ENCODE results near the gene MUCL3.

The MUCL3 gene

DNA sequence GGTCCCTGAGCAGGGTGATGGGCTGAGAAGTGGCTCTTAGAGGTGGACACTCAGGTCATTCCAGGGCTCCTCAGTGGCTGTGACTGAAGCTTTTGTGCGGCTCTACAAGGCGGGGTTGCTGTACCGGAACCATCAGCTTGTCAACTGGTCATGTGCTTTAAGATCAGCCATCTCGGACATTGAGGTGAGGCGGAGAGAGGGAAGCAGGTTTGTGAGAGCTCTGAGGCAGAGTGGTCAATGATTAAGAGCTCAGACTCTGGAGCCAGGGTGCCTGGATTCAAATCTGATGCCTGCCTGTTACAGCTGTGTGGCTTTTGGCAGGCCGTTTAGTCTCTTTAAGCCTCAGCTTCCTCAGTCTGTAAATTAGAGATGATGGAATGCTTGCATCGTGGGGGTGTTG, 23.7 kb upstream of the MUCL3 start:
- Histone ChIP-seq H3K27me3 (ENCODE audit: control insufficient read depth, low read length) (no peaks in the 10 kb centered on the region), H3K9me3 (ENCODE audit: control insufficient read depth, insufficient read depth, low read length) (no peaks in the 10 kb centered on the region), H3K4me3 (ENCODE audit: low read length) (no peak overlapping the region), H3F3A (ENCODE audit: control insufficient read depth, insufficient read depth) (0 out of 2 replicates have a peak, but pooled peaks cover 5% of the 10 kb centered on the region), H3K79me2 (ENCODE audit: control insufficient read depth, low read length) (peaks cover 19% of the 10 kb centered on the region), H4K20me1 (ENCODE audit: control insufficient read depth, insufficient read depth, low read depth, low read length) (no peaks in the 10 kb centered on the region), H3K9me2 (replicated peaks; ENCODE audit: control insufficient read depth, low read length) (no peaks in the 10 kb centered on the region), H3K4me2 (ENCODE audit: low read length) (no peak overlapping the region), H3K4me1 (ENCODE audit: control insufficient read depth, low read length) (peaks cover 22% of the 10 kb centered on the region), H3K27ac (ENCODE audit: low read depth, low read length) (no peak overlapping the region), H3K36me3 (ENCODE audit: control insufficient read depth, low read length) (peaks cover 70% of the 10 kb centered on the region)
- TF ChIP-seq EZH2phosphoT487 (IDR thresholded peaks at IDR 0.05; ENCODE audit: borderline replicate concordance, low read length), result no peak
- no peak for TF ChIP-seq CTCF (IDR thresholded peaks at IDR 0.05; ENCODE audit: low read depth, low read length, poor library complexity, severe bottlenecking)

DNA sequence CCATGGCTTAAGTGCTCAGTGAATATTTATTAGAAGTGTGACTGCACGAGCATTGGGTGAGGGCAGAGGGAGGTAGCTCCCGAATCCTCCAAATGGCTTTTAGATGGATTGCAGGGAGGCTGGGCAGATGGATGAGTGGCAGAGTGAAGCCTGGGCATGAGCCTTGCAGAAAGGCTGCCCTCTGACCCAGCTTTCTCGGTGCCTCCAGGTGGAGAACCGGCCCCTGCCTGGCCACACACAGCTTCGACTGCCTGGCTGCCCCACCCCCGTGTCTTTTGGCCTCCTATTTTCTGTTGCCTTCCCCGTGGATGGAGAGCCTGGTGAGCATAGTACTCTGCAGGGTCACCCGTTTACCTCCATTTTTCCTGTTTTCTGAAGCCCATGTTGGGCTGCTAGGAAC, 23.3 kb upstream of the MUCL3 start:
- no peak overlapping the region for H3K4me2 ChIP-seq (ENCODE audit: low read length)
- H3K36me3 ChIP-seq (ENCODE audit: control insufficient read depth, low read length), result peaks cover 69% of the 10 kb centered on the region
- H3K27me3 ChIP-seq (ENCODE audit: control insufficient read depth, low read length), result no peaks in the 10 kb centered on the region
- peaks cover 22% of the 10 kb centered on the region for H3K4me1 ChIP-seq (ENCODE audit: control insufficient read depth, low read length)
- no peak overlapping the region for H3K4me3 ChIP-seq (ENCODE audit: low read length)
- peaks cover 19% of the 10 kb centered on the region for H3K79me2 ChIP-seq (ENCODE audit: control insufficient read depth, low read length)
- 0 out of 2 replicates have a peak, but pooled peaks cover 5% of the 10 kb centered on the region for H3F3A ChIP-seq (ENCODE audit: control insufficient read depth, insufficient read depth)
- no peak overlapping the region for H3K27ac ChIP-seq (ENCODE audit: low read depth, low read length)
- H3K9me2 ChIP-seq (replicated peaks; ENCODE audit: control insufficient read depth, low read length), result no peaks in the 10 kb centered on the region
- H4K20me1 ChIP-seq (ENCODE audit: control insufficient read depth, insufficient read depth, low read depth, low read length), result no peaks in the 10 kb centered on the region
- no peak for TF ChIP-seq CTCF (IDR thresholded peaks at IDR 0.05; ENCODE audit: low read depth, low read length, poor library complexity, severe bottlenecking)
- TF ChIP-seq EZH2phosphoT487 (IDR thresholded peaks at IDR 0.05; ENCODE audit: borderline replicate concordance, low read length), result no peak
- no peaks in the 10 kb centered on the region for H3K9me3 ChIP-seq (ENCODE audit: control insufficient read depth, insufficient read depth, low read length)

DNA sequence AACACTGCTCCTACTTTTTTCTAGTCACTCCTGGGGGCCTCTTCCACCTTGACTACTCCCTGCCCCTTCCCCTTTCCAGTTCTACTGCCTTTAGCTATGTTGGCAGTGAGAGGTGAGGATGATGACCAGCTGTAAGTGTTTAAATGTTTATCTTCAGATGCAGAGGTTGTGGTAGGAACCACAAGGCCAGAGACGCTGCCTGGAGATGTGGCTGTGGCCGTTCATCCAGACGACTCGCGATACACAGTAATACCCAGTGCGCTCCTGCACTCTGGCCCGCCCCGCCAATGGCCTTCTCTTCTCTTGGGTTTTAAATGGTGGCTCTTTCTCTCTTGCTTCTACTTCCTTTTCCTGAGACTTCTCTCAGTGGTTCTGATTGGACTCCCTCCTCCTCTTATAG, 22.1 kb upstream of the MUCL3 start:
- Histone ChIP-seq H3K4me2 (ENCODE audit: low read length) (no peak overlapping the region), H3K4me1 (ENCODE audit: control insufficient read depth, low read length) (peaks cover 18% of the 10 kb centered on the region), H3K4me3 (ENCODE audit: low read length) (no peak overlapping the region), H3K79me2 (ENCODE audit: control insufficient read depth, low read length) (peaks cover 19% of the 10 kb centered on the region), H3K36me3 (ENCODE audit: control insufficient read depth, low read length) (peaks cover 71% of the 10 kb centered on the region), H3F3A (ENCODE audit: control insufficient read depth, insufficient read depth) (no peaks in the 10 kb centered on the region), H4K20me1 (ENCODE audit: control insufficient read depth, insufficient read depth, low read depth, low read length) (no peaks in the 10 kb centered on the region), H3K27me3 (ENCODE audit: control insufficient read depth, low read length) (no peaks in the 10 kb centered on the region), H3K27ac (ENCODE audit: low read depth, low read length) (no peak overlapping the region), H3K9me3 (ENCODE audit: control insufficient read depth, insufficient read depth, low read length) (no peaks in the 10 kb centered on the region), H3K9me2 (replicated peaks; ENCODE audit: control insufficient read depth, low read length) (no peaks in the 10 kb centered on the region)
- TF ChIP-seq CTCF (IDR thresholded peaks at IDR 0.05; ENCODE audit: low read depth, low read length, poor library complexity, severe bottlenecking) (no peak), EZH2phosphoT487 (IDR thresholded peaks at IDR 0.05; ENCODE audit: borderline replicate concordance, low read length) (no peak)

Measured in DOHH2 (cell line).